ENCODE results near the gene SYNCRIP. TPM values are rescaled to one million over a fixed set of nuclear protein-coding genes. Genes with fewer than 3 reads are reported as not detected.

SYNCRIP gene
- total and polyA plus RNA-seq, 2 donors (not counting 1 experiment from before 2014, with no cell fraction given): 7.9 to 88.5 TPM

- peak within 1 kb of the TSS; percentile 79 for H3K9ac ChIP-seq (ENCODE audit: low read length)
- under 1% methylated on average over 78 of the region's 82 CpGs for WGBS (ENCODE audit: insufficient coverage)
- H2AFZ ChIP-seq (ENCODE audit: insufficient read depth, low read depth, low read length, poor library complexity, severe bottlenecking): peak within 1 kb of the TSS; percentile 89
- H3K4me3 ChIP-seq (ENCODE audit: control extremely low read depth in 1 of 5, extremely low read depth in 1 of 5, insufficient read depth in 1 of 5, low read depth in 2 of 5, low read length in 4 of 5): peak within 1 kb of the TSS; percentile 67 to 89 (median 79)
- Mint-ChIP-seq H3K27me3 (no peaks in the 10 kb centered on the region), H3K4me3 (peak within 1 kb of the TSS; percentile 100), H3K9me3 (ENCODE audit: insufficient read depth) (no peaks in the 10 kb centered on the region), H3K4me1 (peaks cover 39% of the 10 kb centered on the region), H3K27ac (peak within 1 kb of the TSS; percentile 99)
- DNase-seq: peak; percentile 90
- H3K4me1 ChIP-seq (ENCODE audit: control insufficient read depth in 2 of 2, insufficient read depth in 2 of 2, low read length in 2 of 2): peaks cover 13 to 19% of the 10 kb centered on the region in 2 donors
- H3K27me3 ChIP-seq (replicated peaks in 1 of 4; ENCODE audit: control extremely low read depth in 1 of 4, control insufficient read depth in 3 of 4, insufficient read depth in 4 of 4, low read length in 3 of 4): no peaks in the 10 kb centered on the region
- ATAC-seq (ENCODE audit: low read depth): peak; percentile 83
- H3K79me2 ChIP-seq (ENCODE audit: control insufficient read depth, insufficient read depth, low read length): peaks cover 37% of the 10 kb centered on the region
- intact Hi-C loops (cut with micrococcal nuclease): loop anchor here (1.0 to 5.0 kb wide), 4 partner anchors 50 to 1366 kb away; partner anchors contain the start of genes CEP162 and NT5E
- H3K36me3 ChIP-seq (replicated peaks in 1 of 2; ENCODE audit: control extremely low read depth in 1 of 2, control insufficient read depth in 1 of 2, extremely low read depth in 1 of 2, insufficient read depth in 2 of 2, low read length in 1 of 2): peaks cover 0 to 3% of the 10 kb centered on the region in 2 experiments
- no peak for TF ChIP-seq EZH2 (IDR thresholded peaks at IDR 0.05; ENCODE audit: borderline replicate concordance, insufficient read depth, low read depth, low read length, poor library complexity, severe bottlenecking)
- ChIA-PET CTCF (interaction anchor here (0.7 to 2.2 kb wide), 4 partner anchors 47 to 85 kb away, joined by 3 to 7 read pairs (median 5); partner anchors contain the start of gene SYNCRIP), POLR2A (interaction anchor here (0.5 to 3.6 kb wide), 8 partner anchors 24 to 1734 kb away, joined by 3 to 31 read pairs (median 4); partner anchors contain the start of genes CYB5R4, NT5E and SYNCRIP)
- peak within 1 kb of the TSS; percentile 77 for H3K4me2 ChIP-seq (replicated peaks; ENCODE audit: low read depth, low read length, poor library complexity, severe bottlenecking)
- H4K20me1 ChIP-seq (ENCODE audit: control insufficient read depth, insufficient read depth, low read length, poor library complexity, severe bottlenecking): peaks cover 19% of the 10 kb centered on the region
- H3K27ac ChIP-seq (ENCODE audit: low read length in 2 of 2): peak within 1 kb of the TSS; percentile 59 to 73
- H3K9me3 ChIP-seq (ENCODE audit: control extremely low read depth in 1 of 3, control insufficient read depth in 2 of 3, insufficient read depth in 1 of 3, low read length in 2 of 3): no peaks in the 10 kb centered on the region
Measured at GRCh38 chr6:85593438-85594196, 49.1 kb downstream of the SYNCRIP start, which contains the start of gene SNX14. Gene SNX14 (minus strand): TSS chr6:85593858. CDS start chr6:85593718, 140 bp downstream.

GRCh38 chr6:85592033-85592432, 50.7 kb downstream of the SYNCRIP start:
- no peaks in the 10 kb centered on the region for H3K27me3 Mint-ChIP-seq

More at GRCh38 chr6:85592033-85592432, 50.7 kb downstream of the SYNCRIP start:
- CTCF ChIA-PET: interaction anchor here (0.5 to 0.8 kb wide), 3 partner anchors 21 to 142 kb away, joined by 3 read pairs; partner anchors contain the start of gene NT5E
- peaks cover 53% of the 10 kb centered on the region for H3K79me2 ChIP-seq (ENCODE audit: control insufficient read depth, insufficient read depth, low read length)
- H3K27ac ChIP-seq (ENCODE audit: low read length in 2 of 2): no peak overlapping the region
- H3K4me3 ChIP-seq (ENCODE audit: control extremely low read depth in 1 of 5, extremely low read depth in 1 of 5, insufficient read depth in 1 of 5, low read depth in 2 of 5, low read length in 4 of 5): no peak overlapping the region
- H3K4me1 ChIP-seq (ENCODE audit: control insufficient read depth in 2 of 2, insufficient read depth in 2 of 2, low read length in 2 of 2): peaks cover 13 to 19% of the 10 kb centered on the region in 2 donors
- no peaks in the 10 kb centered on the region for H3K9me3 ChIP-seq (ENCODE audit: control extremely low read depth in 1 of 3, control insufficient read depth in 2 of 3, insufficient read depth in 1 of 3, low read length in 2 of 3)
- POLR2A ChIA-PET: interaction anchor here (1.4 to 2.6 kb wide), 2 partner anchors 52 to 86 kb away, joined by 4 to 31 read pairs; no protein-coding TSS in a partner anchor
- WGBS (ENCODE audit: insufficient coverage): no CpG with 5 or more reads among the region's 1 CpG
- Mint-ChIP-seq H3K27ac (no peak overlapping the region), H3K4me3 (peak overlapping the region; percentile 100), H3K4me1 (peaks cover 39% of the 10 kb centered on the region), H3K9me3 (ENCODE audit: insufficient read depth) (no peaks in the 10 kb centered on the region)
- no peak overlapping the region for H2AFZ ChIP-seq (ENCODE audit: insufficient read depth, low read depth, low read length, poor library complexity, severe bottlenecking)
- no peak for ATAC-seq (ENCODE audit: low read depth)
- peaks cover 26% of the 10 kb centered on the region for H4K20me1 ChIP-seq (ENCODE audit: control insufficient read depth, insufficient read depth, low read length, poor library complexity, severe bottlenecking)
- H3K36me3 ChIP-seq (replicated peaks in 1 of 2; ENCODE audit: control extremely low read depth in 1 of 2, control insufficient read depth in 1 of 2, extremely low read depth in 1 of 2, insufficient read depth in 2 of 2, low read length in 1 of 2): peaks cover 0 to 3% of the 10 kb centered on the region in 2 experiments
- intact Hi-C loops (cut with micrococcal nuclease): loop anchor here (5.0 kb wide), 2 partner anchors 140 to 1365 kb away; partner anchors contain the start of genes CEP162 and NT5E
- peak overlapping the region; percentile 77 for H3K4me2 ChIP-seq (replicated peaks; ENCODE audit: low read depth, low read length, poor library complexity, severe bottlenecking)
- no peaks in the 10 kb centered on the region for H3K27me3 ChIP-seq (replicated peaks in 1 of 4; ENCODE audit: control extremely low read depth in 1 of 4, control insufficient read depth in 3 of 4, insufficient read depth in 4 of 4, low read length in 3 of 4)
- no peak overlapping the region for H3K9ac ChIP-seq (ENCODE audit: low read length)
- DNase-seq: no peak
- no peak for TF ChIP-seq EZH2 (IDR thresholded peaks at IDR 0.05; ENCODE audit: borderline replicate concordance, insufficient read depth, low read depth, low read length, poor library complexity, severe bottlenecking)
- no peak for TF ChIP-seq CTCF (IDR thresholded peaks at IDR 0.05)

Data from B cell (primary cell).